ENCODE results near the gene DHODH. TPM values are rescaled to one million over a fixed set of nuclear protein-coding genes. Genes with fewer than 3 reads are reported as not detected.

DHODH gene
- total RNA-seq, 4 donors from 2014 or later, result 8.2 to 12.0 (median 9.3) TPM

- Histone ChIP-seq H3K27me3 (no peaks in the 10 kb centered on the region), H3K4me3 (no peak overlapping the region), H3K36me3 (peaks cover 0 to 4% (median 0%) of the 10 kb centered on the region in 3 donors), H3K27ac (no peak overlapping the region), H3K9me3 (no peaks in the 10 kb centered on the region), H3K4me1 (peaks cover 0 to 18% (median 3%) of the 10 kb centered on the region in 4 donors)
- DNase-seq (ENCODE audit: low spot score in 2 of 2), result no peak
- TF ChIP-seq EP300 (IDR thresholded peaks at IDR 0.05) (no peak), POLR2A (IDR thresholded peaks at IDR 0.05) (no peak), CTCF (IDR thresholded peaks at IDR 0.05) (no peak)
- WGBS, 2 donors, result 89 to 95% methylated on average over 10 of the region's 10 CpGs
Measured at GRCh38 chr16:72064361-72064894, 55.9 kb downstream of the DHODH start.

GRCh38 chr16:72066747-72067146 is 58.2 kb downstream of the DHODH start:
- TF ChIP-seq EP300 (IDR thresholded peaks at IDR 0.05) (no peak), CTCF (IDR thresholded peaks at IDR 0.05) (peak; percentile 52 to 64 (median 54))
- no peak for DNase-seq (ENCODE audit: low spot score in 2 of 2)
- H3K4me3 ChIP-seq, result no peak overlapping the region
- WGBS, 2 donors, result 9 to 19% methylated on average over 1 of the region's 1 CpG
- H3K36me3 ChIP-seq, result no peaks in the 10 kb centered on the region
- H3K4me1 ChIP-seq, result peaks cover 0 to 27% (median 5%) of the 10 kb centered on the region in 4 donors
- H3K27me3 ChIP-seq, result no peaks in the 10 kb centered on the region
- H3K9me3 ChIP-seq, result no peaks in the 10 kb centered on the region
- H3K27ac ChIP-seq, result peak overlapping the region in 1 of 4 donors; percentile 8

GRCh38 chr16:72068930-72069329 is 60.4 kb downstream of the DHODH start:
- no peak for DNase-seq (ENCODE audit: low spot score in 2 of 2)
- peaks cover 0 to 49% (median 10%) of the 10 kb centered on the region in 4 donors for H3K4me1 ChIP-seq
- H3K27me3 ChIP-seq, result no peaks in the 10 kb centered on the region
- no peaks in the 10 kb centered on the region for H3K36me3 ChIP-seq
- no peak for TF ChIP-seq CTCF (IDR thresholded peaks at IDR 0.05)
- TF ChIP-seq POLR2A (IDR thresholded peaks at IDR 0.05), result no peak
- TF ChIP-seq EP300 (IDR thresholded peaks at IDR 0.05), result no peak
- 63 to 67% methylated on average over 4 of the region's 4 CpGs for WGBS, 2 donors
- H3K9me3 ChIP-seq, result no peaks in the 10 kb centered on the region
- H3K27ac ChIP-seq, result peak overlapping the region in 2 of 4 donors; percentile 53 to 80
- H3K4me3 ChIP-seq, result no peak overlapping the region

- 27 to 29% methylated on average over 12 of the region's 12 CpGs for WGBS, 2 donors
- H3K4me1 ChIP-seq, result peaks cover 0 to 52% (median 15%) of the 10 kb centered on the region in 4 donors
- no peak for DNase-seq (ENCODE audit: low spot score in 2 of 2)
- no peaks in the 10 kb centered on the region for H3K27me3 ChIP-seq
- TF ChIP-seq CTCF (IDR thresholded peaks at IDR 0.05) (no peak), EP300 (IDR thresholded peaks at IDR 0.05) (no peak), POLR2A (IDR thresholded peaks at IDR 0.05) (no peak)
- H3K36me3 ChIP-seq, result peaks cover 0 to 2% (median 0%) of the 10 kb centered on the region in 3 donors
- H3K9me3 ChIP-seq, result no peaks in the 10 kb centered on the region
- peak overlapping the region in 1 of 4 donors; percentile 17 for H3K4me3 ChIP-seq
- peak overlapping the region; percentile 61 to 87 (median 72) for H3K27ac ChIP-seq
Measured at GRCh38 chr16:72072514-72073342, 64.2 kb downstream of the DHODH start.

All from tibial nerve (tissue), 4 donors.